ENCODE results near the gene GNB1.

The GNB1 gene

GRCh38 chr1:1781526-1781903 lies 109.4 kb downstream of the GNB1 start:
- DNase-seq (ENCODE audit: low read depth) = no peak

GRCh38 chr1:1780598-1781525 lies 110.0 kb downstream of the GNB1 start:
- no peak for DNase-seq (ENCODE audit: low read depth)

GRCh38 chr1:1779691-1780597 lies 110.9 kb downstream of the GNB1 start:
- DNase-seq (ENCODE audit: low read depth) = no peak

- DNase-seq (ENCODE audit: low read depth) = no peak
Observed at GRCh38 chr1:1779320-1779675, 111.6 kb downstream of the GNB1 start.

- DNase-seq (ENCODE audit: low read depth) = no peak
Observed at GRCh38 chr1:1778663-1779319, 112.1 kb downstream of the GNB1 start.

GRCh38 chr1:1777950-1778662 lies 112.8 kb downstream of the GNB1 start, which contains the start of gene NADK:
Gene NADK (minus strand): TSS chr1:1778470. CDS start chr1:1765406, 13,064 bp downstream.
- DNase-seq (ENCODE audit: low read depth) = no peak

- DNase-seq (ENCODE audit: low read depth) = no peak
Observed at GRCh38 chr1:1777583-1777899, 113.3 kb downstream of the GNB1 start.

DNA sequence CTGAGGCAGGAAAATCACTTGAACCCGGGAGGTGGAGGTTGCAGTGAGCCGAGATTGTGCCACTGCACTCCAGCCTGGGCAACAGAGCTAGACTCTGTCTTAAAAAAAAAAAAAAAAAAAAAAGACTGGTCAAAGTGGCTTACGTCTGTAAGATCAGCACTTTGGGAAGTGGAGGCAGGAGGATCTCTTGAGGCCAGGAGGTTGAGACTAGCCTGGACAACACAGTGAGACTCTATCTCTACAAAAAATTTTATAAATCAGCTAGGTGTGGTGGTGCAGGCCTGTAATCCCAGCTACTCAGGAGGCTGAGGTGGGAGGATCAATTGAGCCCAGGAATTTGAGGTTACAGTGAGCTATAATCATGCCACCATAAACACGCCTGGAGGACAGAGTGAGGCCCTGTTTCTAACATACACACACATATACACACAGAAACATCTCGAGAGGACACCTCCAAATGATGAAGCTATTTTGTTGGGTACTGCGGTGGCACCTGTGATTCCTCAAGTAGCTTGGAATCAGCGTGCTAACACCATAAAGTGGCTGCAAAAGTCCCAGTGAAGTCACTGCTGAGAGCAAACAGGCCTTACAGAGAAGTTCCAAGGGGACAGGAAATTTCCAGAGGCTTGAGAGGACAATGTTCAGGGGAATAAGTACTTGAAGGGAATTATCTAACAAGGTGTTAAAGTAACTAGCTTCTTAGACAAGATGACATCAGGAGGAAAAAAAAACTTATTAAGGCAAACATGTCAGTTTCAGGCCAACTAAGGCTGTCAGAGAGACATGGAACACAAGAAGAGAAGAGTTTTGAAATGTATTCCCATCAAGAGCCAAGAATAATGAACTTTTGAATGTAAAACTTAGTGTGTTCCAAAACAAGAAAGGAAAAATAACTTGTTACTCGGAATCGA lies 114.0 kb downstream of the GNB1 start:
- no peak for DNase-seq (ENCODE audit: low read depth)

GRCh38 chr1:1775327-1776226 lies 115.3 kb downstream of the GNB1 start:
- DNase-seq (ENCODE audit: low read depth) = no peak

GRCh38 chr1:1773874-1774273 lies 117.0 kb downstream of the GNB1 start:
- no peak for DNase-seq (ENCODE audit: low read depth)

- DNase-seq (ENCODE audit: low read depth) = no peak
Observed at GRCh38 chr1:1771096-1771495, 119.8 kb downstream of the GNB1 start.

DNA sequence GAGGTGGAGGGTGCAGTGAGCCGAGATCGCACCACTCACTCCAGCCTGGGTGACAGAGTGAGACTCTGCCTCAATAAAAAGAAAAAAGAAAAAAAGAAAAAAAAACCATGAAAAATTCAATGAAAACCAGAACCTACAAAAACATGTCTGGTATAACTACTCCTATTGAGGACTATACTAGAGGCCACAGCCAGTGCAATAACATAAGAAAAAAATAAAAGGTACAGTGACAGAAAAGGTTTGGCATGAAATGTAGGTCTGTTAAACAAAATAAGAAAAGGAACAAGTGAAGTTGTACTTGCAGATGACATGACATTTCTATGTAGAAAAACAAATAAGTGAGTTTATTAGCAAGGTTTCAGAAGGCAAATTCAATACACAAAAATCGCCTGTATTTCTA lies 120.8 kb downstream of the GNB1 start:
- DNase-seq (ENCODE audit: low read depth) = no peak

DNA sequence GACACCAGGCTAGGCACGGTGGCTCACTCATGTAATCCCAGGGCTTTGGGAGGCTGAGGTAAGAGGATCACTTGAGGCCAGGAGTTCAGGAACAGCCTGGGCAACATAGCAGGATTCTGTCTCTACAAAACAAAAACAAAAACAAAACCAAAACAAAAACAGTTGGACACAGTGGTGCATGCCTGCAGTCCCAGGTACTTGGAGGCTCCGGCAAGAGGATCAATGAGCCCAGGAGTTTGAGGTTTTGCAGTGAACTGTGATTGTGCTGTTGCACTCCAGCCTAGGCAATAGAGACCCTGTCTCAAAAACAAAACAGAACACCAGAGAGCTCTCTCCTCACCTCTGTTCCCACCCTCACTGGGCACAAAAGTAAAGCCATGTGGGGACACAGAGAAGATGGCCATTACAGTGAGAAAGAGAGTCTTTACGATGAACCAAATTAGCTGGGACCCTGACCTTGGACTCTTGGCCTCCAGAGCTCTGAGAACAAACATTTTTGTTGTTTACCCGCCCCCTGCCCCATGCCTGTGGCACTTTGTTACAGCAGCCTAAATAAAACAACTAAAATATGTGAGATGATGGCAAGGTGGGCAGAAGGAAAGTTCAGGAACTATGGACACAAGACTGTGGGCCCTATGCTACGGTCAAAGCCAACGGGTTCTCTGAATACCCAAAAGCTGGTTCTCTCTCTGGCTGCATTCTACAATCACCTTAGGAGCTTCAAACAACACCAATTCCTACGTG lies 122.5 kb downstream of the GNB1 start:
- DNase-seq (ENCODE audit: low read depth) = no peak

- no peak for DNase-seq (ENCODE audit: low read depth)
Observed at GRCh38 chr1:1764876-1765470, 125.9 kb downstream of the GNB1 start.

DNA sequence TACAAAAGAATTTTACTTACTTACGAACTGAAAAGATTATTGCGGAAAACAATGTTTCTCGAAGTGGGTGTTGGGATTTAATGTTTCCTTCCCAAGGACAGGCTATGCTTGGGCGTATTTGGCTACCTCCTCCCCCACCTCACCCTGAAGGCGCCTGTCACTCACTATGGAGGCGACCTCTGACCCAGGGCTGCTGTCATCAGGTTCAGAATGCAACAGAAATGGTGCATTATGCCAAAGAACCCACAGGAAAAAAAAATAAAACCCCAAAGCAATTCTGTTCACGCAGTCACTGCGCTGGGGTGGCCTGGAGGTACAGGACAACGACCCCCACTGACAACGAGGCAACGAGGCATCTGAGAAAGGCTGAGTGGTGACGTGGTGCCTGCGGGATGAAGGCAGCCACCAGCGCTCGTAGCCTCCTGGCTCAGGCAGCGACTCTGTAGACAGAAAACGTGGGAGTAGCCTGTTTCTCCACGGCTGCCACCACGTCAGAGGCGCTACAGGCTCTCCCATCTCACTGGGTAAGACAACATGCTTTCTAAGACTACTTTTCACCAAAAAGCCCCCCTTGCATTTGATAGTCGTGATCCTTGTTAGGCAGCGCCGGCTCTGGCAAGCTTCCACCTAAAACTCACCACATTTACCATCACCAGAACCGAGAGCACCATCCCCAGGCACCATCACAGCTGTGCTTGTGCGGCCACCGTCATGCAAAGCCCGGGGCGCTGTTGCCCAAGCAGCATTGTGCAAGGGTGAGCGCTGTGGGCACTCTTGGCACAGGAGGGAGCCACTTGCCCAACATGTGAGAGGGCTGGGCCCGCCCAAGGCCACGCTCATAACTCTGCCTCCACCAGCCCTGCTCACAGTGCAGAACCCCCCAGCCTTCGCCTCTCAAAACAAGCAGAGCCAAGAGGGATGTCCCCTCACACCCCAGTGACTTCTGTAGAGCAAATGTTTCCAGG lies 126.9 kb downstream of the GNB1 start:
- DNase-seq (ENCODE audit: low read depth) = no peak

GRCh38 chr1:1761504-1762376 lies 129.1 kb downstream of the GNB1 start:
- no peak for DNase-seq (ENCODE audit: low read depth)

Data from HS-27A (cell line).